ENCODE measurements around the gene DNAJC7. TPM values are rescaled to one million over a fixed set of nuclear protein-coding genes. Genes with fewer than 3 reads are reported as not detected.

Gene DNAJC7
- total RNA-seq, 6 experiments from 2014 or later: 85.0 to 115 (median 100) TPM

DNA sequence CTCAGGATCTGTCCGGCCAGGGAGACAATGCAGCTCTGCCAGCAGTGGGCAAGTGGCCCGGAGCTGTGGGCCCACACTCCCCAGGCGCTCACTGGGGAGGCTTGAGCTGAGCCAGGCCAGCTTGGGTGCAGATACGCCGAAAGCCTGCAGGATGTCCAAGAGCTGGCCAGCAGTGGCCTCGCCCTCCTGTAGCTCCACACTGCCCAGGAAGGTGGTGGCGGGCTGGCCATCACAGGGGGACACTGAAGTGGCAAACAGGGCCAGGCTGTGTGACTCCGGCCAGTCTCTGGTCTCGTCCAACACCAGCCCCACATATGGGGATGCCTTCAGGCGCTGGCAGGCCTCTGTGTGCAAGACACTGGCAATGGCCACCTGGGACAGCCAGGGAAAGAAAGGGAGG lies 23.6 kb upstream of the DNAJC7 start:
- Mint-ChIP-seq H3K27ac (no peak overlapping the region), H3K4me1 (ENCODE audit: low read depth) (no peaks in the 10 kb centered on the region), H3K4me3 (no peak overlapping the region), H3K9me3 (no peaks in the 10 kb centered on the region), H3K36me3 (ENCODE audit: low read depth) (no peaks in the 10 kb centered on the region), H3K27me3 (ENCODE audit: insufficient read depth) (peaks cover 28% of the 10 kb centered on the region)
- no peak for DNase-seq
- no peak for TF ChIP-seq CTCF (IDR thresholded peaks at IDR 0.05)

GRCh38 chr17:42039794-42040763 lies 22.8 kb upstream of the DNAJC7 start:
- no peak for DNase-seq
- H3K27ac Mint-ChIP-seq: no peak overlapping the region
- H3K4me3 Mint-ChIP-seq: no peak overlapping the region
- peaks cover 22% of the 10 kb centered on the region for H3K27me3 Mint-ChIP-seq (ENCODE audit: insufficient read depth)
- TF ChIP-seq CTCF (IDR thresholded peaks at IDR 0.05): no peak
- H3K4me1 Mint-ChIP-seq (ENCODE audit: low read depth): no peaks in the 10 kb centered on the region
- H3K9me3 Mint-ChIP-seq: no peaks in the 10 kb centered on the region
- H3K36me3 Mint-ChIP-seq (ENCODE audit: low read depth): no peaks in the 10 kb centered on the region

GRCh38 chr17:42038221-42038973 lies 21.2 kb upstream of the DNAJC7 start:
- Mint-ChIP-seq H3K9me3 (no peaks in the 10 kb centered on the region), H3K27ac (no peak overlapping the region), H3K27me3 (ENCODE audit: insufficient read depth) (peaks cover 31% of the 10 kb centered on the region), H3K4me1 (ENCODE audit: low read depth) (no peaks in the 10 kb centered on the region), H3K36me3 (ENCODE audit: low read depth) (no peaks in the 10 kb centered on the region), H3K4me3 (no peak overlapping the region)
- DNase-seq: no peak
- no peak for TF ChIP-seq CTCF (IDR thresholded peaks at IDR 0.05)

GRCh38 chr17:42034059-42034458 lies 16.8 kb upstream of the DNAJC7 start:
- DNase-seq: no peak
- Mint-ChIP-seq H3K27me3 (ENCODE audit: insufficient read depth) (peaks cover 38% of the 10 kb centered on the region), H3K4me3 (no peak overlapping the region), H3K27ac (no peak overlapping the region), H3K4me1 (ENCODE audit: low read depth) (no peaks in the 10 kb centered on the region), H3K9me3 (no peaks in the 10 kb centered on the region), H3K36me3 (ENCODE audit: low read depth) (no peaks in the 10 kb centered on the region)
- no peak for TF ChIP-seq CTCF (IDR thresholded peaks at IDR 0.05)

GRCh38 chr17:42031584-42031983 lies 14.3 kb upstream of the DNAJC7 start:
- Mint-ChIP-seq H3K27ac (no peak overlapping the region), H3K27me3 (ENCODE audit: insufficient read depth) (peaks cover 29% of the 10 kb centered on the region), H3K36me3 (ENCODE audit: low read depth) (no peaks in the 10 kb centered on the region), H3K9me3 (no peaks in the 10 kb centered on the region), H3K4me1 (ENCODE audit: low read depth) (peaks cover 2% of the 10 kb centered on the region; the same call in 1 of the 2 replicates), H3K4me3 (no peak overlapping the region)
- TF ChIP-seq CTCF (IDR thresholded peaks at IDR 0.05): no peak
- no peak for DNase-seq
